ENCODE results near the gene EFCAB13.

DNA sequence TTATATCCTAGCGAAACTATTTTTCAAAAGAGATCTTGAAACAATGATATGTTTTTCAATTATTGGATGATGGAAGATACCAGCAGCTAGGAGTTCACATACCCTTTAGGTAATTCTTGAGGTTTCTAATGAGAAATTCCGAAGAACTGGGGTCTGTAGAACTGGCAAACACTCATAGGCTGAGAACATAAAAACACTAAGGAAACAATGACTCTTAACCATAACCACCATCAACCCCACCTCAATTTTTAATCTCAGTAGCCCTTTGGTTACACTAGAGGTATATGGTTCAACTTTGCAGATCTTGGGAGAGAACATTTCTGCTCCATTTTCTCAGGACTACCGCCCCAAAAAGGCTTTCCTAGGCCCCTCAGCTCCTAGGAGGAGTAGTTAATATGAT, 141.4 kb downstream of the EFCAB13 start:
- TF ChIP-seq, protein P1, sequence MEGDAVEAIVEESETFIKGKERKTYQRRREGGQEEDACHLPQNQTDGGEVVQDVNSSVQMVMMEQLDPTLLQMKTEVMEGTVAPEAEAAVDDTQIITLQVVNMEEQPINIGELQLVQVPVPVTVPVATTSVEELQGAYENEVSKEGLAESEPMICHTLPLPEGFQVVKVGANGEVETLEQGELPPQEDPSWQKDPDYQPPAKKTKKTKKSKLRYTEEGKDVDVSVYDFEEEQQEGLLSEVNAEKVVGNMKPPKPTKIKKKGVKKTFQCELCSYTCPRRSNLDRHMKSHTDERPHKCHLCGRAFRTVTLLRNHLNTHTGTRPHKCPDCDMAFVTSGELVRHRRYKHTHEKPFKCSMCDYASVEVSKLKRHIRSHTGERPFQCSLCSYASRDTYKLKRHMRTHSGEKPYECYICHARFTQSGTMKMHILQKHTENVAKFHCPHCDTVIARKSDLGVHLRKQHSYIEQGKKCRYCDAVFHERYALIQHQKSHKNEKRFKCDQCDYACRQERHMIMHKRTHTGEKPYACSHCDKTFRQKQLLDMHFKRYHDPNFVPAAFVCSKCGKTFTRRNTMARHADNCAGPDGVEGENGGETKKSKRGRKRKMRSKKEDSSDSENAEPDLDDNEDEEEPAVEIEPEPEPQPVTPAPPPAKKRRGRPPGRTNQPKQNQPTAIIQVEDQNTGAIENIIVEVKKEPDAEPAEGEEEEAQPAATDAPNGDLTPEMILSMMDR (IDR thresholded peaks at IDR 0.05) = no peak
- TF ChIP-seq POLR2A (IDR thresholded peaks at IDR 0.05) (no peak), EP300 (IDR thresholded peaks at IDR 0.05) (no peak), POLR2AphosphoS5 (IDR thresholded peaks at IDR 0.05) (no peak)

Data from upper lobe of left lung (tissue), 4 donors.